Cerebellar cortex (tissue), 1 donor: ENCODE data around the gene SDK1.
"Not testable (repeated sequence)": the region's sequence is repeated elsewhere in the genome, so short reads cannot be mapped to it uniquely, and the experiment has no call there.

Source experiments
- DNase-seq: peaks from one replicate; pipeline ENCODE4 v3.0.0-alpha.2; 2015; ENCODE audit warnings: low spot score

The SDK1 gene

GRCh38 chr7:3673524-3673923 lies 372.5 kb downstream of the SDK1 start:
- DNase-seq: peak; percentile 2

DNA sequence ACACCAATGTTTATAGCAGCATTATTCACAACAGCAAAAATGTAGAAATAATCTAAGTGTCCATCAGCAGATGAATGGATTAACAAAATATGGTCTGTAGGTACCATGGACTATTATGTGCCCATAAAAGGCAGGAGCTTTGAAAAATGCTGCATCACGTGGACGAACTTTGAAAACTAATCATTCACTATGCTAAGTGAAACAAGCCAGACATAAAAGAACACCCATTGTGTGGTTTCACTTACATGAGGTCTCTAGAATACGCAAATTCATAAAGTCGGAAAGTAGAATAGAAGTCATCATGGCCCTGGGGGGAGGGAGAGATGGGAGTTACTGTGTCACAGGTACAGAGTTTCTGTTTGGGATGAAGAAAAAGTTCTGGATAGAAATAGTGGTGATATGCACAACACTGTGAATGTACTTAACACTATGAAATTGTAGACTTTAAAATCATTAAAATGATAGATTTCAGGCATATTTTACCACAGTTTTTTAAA lies 377.3 kb downstream of the SDK1 start:
- DNase-seq: no peak

DNA sequence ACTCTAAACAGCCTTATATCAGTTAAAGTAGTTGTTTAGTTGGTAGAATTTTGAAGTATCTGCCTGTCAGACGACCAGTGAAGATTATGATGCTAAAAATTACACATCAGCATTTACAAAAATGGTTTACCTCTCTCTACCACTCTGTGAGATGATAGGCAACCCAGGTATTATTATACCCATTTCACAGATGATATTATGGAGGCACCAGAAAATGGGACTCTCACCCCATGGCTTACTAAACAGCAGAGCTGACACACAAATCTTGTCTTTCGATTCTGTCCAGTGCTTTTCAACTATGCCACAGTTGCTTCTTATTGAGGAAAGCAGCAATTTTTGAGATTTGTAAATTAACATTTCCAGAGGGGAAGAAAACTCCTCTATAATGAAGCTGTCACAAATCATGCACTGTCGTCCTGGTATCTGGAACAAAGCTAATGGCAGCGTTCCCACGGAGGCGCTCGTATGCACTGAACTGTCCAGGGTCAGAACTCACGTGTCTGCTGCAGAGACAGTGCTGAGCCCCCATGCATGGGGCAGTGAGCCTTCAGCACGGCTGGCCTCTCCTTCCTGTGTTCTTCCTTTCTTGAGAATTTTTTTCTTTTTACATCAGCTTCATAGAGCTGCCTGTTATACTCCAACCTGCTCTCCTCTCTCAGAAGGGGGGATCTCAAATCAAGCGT lies 381.1 kb downstream of the SDK1 start:
- DNase-seq: no peak

DNA sequence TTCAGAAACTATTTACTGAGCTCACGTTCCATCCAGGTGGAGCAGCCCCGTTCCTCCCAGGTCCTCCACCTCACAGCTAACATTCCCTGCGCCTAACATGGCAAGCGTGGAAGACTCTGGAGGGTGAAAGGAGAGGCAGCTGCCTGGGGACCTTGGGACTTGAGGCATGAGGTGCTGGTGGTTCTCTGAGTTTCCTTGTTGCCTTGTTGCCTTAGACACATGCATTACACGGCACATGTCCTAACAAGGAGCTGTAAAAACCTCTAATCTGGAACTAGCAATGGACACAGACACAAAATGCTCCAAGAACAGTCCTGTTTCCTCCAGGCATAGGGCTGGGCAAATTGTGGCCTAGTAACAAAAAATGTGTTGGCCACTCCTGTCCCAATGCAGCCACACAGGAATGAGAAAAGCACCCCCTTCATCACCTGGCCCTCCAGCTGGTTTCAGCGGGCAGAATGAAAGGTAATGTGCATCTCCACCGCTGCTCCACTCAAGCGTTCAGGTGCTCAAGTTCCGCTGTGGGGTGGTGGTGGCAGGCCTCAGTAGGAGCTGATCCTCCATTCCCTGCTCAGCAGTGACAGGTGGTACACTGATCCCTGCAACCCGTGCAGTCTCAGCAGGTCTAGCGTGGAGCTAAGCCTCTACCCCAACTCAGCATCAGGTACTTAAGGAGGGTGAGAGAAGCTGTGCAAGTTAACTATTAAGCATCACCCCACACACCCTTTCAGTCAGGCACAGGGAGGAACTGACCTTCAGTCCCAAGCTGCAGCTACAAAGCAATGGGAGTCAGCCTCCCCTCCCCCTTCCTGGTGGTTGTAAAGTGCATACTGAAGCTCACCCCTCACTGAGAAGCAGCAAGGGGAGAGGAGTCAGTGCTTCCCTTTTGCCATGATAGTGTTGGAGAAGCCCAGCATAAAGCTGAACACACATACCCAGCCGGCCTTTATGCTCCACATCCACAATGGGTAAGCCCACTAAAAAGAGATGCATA lies 382.8 kb downstream of the SDK1 start:
- no peak for DNase-seq

DNA sequence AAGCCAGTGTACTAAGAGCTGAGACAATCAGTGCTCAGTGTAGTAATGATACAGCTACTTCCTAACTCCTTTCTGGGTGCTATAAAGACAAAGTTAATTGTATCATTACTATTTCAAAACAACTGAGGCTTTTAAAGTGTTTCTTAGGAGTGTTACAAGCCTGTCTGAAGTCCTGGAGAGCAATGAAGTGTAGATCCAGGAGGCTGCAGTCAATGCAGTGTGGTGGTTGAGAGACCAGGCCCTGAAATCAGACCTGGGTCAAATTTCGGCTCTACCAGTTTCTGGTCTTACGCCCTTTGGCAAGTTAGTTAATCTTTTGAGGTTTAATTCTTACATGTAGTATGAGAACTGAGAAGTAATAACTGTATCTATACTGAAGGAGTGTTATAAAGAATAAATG lies 387.0 kb downstream of the SDK1 start:
- DNase-seq: no peak

DNA sequence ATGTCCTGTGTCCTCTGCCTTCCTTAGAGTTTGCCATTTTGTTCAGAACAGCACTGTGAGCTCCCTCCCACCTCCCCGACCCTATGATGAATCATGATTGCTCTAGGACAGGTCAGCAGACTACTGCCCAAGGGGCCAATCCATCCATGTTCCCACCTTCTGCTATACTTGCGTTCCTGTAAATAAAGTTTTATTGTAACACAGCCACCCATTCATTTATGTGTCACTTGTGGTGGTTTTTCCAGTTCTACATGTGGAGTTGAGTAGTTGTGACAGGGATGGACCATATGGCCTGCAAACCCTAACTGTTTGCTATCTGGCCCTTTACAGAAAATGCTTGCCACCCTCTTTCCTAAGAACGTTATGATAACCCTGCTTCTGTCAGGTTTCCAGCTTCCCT lies 387.8 kb downstream of the SDK1 start:
- no peak for DNase-seq

GRCh38 chr7:3691478-3692158 lies 390.6 kb downstream of the SDK1 start:
- no peak for DNase-seq

DNA sequence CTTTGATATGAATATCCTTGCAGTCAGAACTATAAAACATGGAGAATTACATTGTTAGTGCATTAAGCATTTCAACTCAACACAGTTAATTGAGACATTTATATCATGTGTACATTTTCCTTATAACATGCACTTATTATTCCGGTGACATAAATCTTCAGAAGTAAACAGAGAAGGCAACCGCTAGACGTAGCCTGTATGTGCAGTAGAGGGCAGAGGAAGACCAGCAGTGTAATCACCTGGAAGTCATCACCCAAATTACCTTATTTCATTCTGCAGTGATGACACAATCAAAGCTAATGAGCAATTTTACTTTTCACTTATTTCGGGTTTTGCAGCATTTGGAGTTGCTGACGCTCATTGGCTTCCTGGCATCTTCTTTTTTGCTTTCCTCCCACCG lies 394.6 kb downstream of the SDK1 start:
- DNase-seq: no peak

- DNase-seq: no peak
Measured at GRCh38 chr7:3696113-3696512, 395.1 kb downstream of the SDK1 start.

DNA sequence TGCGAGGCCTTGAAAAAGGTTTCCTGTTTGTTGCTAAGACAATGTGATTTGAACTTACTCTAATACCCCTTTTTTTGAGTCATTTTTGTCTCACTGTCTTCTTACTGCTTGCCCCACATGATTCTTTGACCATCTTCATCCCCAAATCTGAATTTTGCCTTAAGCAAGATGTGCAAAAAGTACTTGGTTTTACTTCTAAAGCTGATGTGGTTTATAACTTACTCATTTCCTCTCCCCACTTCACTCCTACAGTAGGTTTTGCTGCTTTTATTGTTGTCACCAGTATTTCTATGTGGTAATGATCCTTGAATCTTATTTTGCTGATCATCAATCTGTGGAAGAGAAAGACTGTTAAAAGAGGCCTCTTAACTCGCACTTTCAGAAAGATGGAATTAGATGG lies 396.4 kb downstream of the SDK1 start:
- no peak for DNase-seq

DNA sequence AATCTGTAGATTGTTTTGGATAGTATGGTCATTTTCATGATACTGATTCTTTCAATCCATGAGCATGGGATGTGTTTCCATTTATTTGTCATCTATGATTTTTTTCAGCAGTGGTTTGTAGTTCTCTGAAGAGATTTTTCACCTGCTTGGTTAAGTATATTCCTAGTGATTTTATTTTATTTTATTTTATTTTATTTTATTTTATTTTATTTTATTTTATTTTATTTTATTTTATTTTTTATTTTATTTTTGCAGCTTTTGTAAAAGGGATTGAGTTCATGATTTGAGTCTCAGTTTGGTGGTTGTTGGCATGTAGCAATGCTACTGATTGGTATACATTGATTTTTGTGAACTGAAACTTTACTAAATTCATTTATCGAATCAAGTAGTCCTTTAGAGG lies 404.2 kb downstream of the SDK1 start:
- no peak for DNase-seq

GRCh38 chr7:3706091-3706490 lies 405.0 kb downstream of the SDK1 start:
- DNase-seq: not testable (repeated sequence)

DNA sequence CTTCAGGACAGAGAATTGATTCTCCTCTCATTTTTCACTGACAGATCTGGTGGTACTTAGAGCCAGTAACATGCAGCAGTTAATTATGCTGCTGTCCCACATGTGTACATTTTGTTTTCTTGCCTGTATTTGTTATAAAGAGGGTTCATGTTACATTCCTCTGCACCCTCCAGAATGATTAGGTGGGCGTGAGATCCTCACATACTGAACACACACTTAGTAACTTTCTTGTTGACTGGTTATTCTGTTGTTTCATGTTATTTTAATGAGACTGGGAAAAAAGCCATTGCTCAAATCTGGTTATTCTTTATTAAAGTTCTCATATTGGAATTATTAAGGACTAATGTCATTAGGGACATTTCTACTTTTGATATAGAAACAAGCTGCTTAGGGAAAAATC lies 409.1 kb downstream of the SDK1 start:
- DNase-seq: no peak

- no peak for DNase-seq
Measured at GRCh38 chr7:3710531-3710930, 409.5 kb downstream of the SDK1 start.

GRCh38 chr7:3712841-3713240 lies 411.8 kb downstream of the SDK1 start:
- no peak for DNase-seq

DNA sequence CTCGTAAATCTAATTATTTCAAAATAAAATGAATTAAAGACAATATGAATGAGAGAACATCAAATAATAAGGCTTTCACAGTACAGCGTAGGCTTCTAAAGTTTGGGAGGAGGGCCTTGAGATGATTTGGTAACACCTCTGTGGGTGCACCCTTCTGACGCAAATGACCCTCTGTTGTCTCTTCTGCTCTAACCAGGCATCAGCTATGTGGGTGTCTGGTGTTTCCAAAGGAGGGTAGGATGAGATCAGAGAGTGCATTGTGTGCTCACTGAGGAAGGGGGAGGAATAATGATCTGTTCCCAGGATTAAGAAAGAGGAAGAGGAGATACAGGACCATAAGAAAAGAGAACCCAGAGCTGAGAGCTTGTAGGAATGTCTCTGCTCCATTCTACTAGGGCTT lies 420.4 kb downstream of the SDK1 start:
- no peak for DNase-seq

DNA sequence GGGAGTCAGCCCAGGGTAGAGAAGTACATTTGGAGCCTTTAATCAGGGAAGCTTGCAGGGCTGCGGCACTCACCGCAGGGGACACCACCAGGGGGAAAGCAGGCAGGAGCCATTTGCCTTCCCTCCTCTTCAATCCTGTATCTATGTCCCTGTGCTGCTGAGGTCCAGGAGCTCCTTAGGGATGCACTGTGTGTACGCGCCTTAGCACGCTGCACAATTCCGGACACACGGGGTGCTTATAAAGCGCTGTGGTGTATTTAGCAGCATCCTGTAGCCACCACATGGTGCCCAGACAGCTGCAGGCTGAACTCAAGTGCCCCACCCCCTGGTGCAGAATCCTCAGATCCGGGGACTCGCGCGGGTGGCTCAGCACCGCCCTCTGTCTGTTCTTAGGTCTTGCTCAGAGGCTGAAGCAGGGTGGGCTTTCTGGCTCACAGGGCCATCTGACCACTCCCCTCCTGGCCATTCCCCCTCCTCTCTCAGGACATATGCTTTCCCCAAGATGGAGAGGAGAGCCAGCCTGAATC lies 421.4 kb downstream of the SDK1 start:
- no peak for DNase-seq

DNA sequence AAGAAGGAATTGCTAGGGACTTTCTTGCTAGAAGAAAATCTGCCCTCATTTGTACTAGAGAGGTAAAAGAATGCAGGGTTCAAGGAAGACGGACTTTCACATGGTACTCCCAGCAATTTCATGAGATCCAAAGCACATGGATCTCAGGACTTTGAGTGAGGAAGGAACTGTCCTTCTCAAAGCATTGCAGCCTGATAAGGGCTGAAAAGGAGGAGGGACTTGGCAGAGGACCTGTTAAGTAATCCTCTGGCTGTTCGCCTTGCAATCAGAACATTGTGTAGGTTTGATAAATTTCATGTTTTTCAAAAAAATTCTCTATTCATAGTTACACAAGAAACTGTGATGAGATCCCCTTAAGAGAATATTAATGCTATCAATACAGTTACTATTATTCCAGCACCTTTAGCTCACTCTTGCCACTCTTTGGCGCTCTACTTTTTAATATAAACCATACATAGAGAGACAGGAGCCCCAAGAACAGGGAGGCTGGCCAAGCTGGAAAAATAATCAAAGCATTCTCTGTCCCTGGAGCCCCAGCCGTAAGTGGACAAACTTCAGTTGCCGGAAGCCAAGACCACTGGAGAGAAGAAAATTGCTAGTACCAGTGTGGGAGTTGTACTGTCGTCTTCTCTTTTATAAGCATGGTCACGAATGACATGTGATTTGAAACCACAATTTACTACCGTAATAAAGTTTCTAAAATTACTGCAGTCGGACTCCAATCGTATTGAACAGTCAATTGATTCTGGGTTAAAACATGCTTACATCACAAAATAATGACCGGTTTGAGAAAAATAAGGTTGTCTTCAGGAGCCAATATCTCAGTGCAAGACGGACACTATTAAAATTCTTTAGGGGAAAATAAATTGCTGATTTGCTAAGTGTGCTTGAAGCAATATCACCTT lies 424.4 kb downstream of the SDK1 start:
- DNase-seq: no peak

DNA sequence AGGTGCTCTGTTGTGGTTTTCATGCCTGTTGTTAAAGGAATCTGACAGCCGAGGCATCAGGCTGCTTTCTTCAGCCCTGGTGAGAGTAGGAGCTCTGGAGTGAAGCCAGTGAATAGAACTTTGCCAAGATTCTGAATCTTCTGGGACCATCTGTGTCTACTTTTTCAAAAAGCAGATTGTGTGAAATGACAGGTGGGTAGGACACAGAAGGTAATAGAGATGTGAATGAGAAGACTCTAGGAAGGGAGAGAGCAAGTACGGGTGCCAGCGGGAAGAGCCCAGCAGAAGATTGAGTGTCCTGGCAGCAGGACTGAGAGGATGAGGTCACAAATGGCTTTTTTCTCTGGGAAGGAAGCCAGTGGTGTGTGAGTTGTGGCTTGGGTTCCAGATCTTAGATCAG lies 429.2 kb downstream of the SDK1 start:
- peak; percentile 8 for DNase-seq

DNA sequence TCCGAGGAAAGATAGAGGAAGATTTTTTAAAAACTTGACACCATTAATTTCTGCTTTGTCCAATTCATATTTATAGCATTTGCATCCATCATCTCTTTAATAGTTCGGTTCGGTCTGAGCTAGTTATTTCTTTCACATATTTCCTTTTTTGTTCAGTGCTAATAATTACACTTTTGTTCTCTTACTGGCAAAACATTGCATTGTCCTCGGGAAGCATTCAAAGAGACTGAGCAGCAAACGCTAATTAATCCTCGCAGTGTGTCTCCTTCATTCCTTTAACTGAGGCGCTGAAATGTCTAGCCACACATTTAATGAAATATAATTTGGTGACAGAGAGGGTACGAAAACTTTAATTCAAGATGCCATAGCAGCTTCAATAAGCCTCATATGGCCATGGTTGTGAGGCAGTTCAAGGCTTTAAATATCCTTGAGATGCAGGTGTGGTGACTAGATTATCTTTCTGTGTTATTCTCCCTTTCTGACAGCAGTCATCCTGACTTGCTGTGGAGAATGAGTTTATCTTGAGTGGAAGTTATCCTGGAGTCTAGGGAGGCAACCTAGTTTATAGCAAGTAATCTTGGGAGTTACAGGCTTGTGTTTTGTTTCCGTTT lies 431.4 kb downstream of the SDK1 start:
- no peak for DNase-seq
